KOPT-K1 (cell line): ENCODE data around the gene MTIF2.
"Not testable (repeated sequence)": the region's sequence is repeated elsewhere in the genome, so short reads cannot be mapped to it uniquely, and the experiment has no call there.

Source experiments
- H3K27ac ChIP-seq: fragments of 200-600 bp; sonication (generic); 2 replicates; pipeline ENCODE4 v1.5.1; 2016; ENCODE audit warnings: antibody characterized with exemption, mild to moderate bottlenecking, low read depth, low read length; ENCODE audit not compliant: poor library complexity, severe bottlenecking
- H3K36me3 ChIP-seq: fragments of 200-600 bp; sonication (generic); 2 replicates; pipeline ENCODE4 v1.5.1; 2017; ENCODE audit warnings: antibody characterized with exemption, mild to moderate bottlenecking, low read length, moderate library complexity; ENCODE audit not compliant: insufficient read depth
- H3K9me3 ChIP-seq: fragments of 200-600 bp; sonication (generic); 2 replicates; pipeline ENCODE4 v1.5.1; 2017; ENCODE audit warnings: antibody characterized with exemption, low read length, mild to moderate bottlenecking; ENCODE audit not compliant: insufficient read depth, poor library complexity, severe bottlenecking

MTIF2 gene

DNA sequence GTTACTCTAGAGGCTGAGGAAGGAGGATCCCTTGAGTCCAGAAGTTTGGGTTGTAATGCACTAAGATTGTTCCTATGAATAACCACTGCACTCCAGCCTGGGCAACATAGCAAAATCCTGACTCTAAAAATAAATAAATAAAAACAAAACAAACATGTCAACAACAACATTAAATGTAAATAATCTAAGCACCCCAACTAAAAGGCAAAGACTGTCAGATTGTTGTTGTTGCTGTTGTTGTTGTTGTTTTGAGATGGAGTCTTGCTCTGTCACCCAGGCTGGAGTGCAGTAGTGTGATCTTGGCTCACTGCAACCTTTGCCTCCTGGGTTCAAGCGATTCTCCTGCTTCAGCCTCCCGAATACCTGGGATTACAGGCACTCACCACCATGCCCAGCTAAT lies 77.1 kb downstream of the MTIF2 start:
- H3K27ac ChIP-seq = not testable (repeated sequence)
- Histone ChIP-seq H3K9me3 (peaks cover 11% of the 10 kb centered on the region), H3K36me3 (peaks cover 24% of the 10 kb centered on the region)

DNA sequence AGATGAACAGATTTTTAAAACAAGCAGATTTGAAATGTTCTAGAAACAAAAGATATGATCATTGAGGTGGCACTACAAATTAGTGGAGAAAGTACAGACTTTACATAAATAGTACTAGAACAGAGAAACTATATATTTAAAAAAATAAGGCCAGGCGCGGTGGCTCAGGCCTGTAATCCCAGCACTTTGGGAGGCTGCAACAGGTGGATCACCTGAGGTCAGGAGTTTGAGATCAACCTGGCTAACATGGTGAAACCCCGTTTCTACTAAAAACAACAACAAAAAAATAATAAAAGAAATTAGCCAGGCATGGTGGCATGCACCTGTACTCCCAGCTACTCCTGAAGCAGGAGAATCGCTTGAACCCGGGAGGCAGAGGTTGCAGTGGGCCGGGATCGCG lies 82.2 kb downstream of the MTIF2 start:
- not testable (repeated sequence) for H3K27ac ChIP-seq

More for the DNA sequence above, 82.2 kb downstream of the MTIF2 start:
- not testable (repeated sequence) for H3K36me3 ChIP-seq, H3K9me3 ChIP-seq
